Loucy (cell line): ENCODE data around the gene PRSS50.

Experiments
- H2AFZ ChIP-seq: fragments of 200-600 bp; sonication (generic); 2 replicates; pipeline ENCODE4 v1.6.0; 2016; ENCODE audit warnings: antibody characterized with exemption, mild to moderate bottlenecking, low read length, moderate library complexity
- H3F3A ChIP-seq: fragments of 200-600 bp; 2 replicates; pipeline ENCODE4 v1.6.0; 2016; ENCODE audit warnings: antibody characterized with exemption, low read depth, mild to moderate bottlenecking
- H3K27me3 ChIP-seq: fragments of 200-600 bp; sonication (generic); 2 replicates; pipeline ENCODE4 v1.6.1; 2014; ENCODE audit warnings: low read length, mild to moderate bottlenecking; ENCODE audit not compliant: insufficient read depth, poor library complexity, severe bottlenecking
- H3K36me3 ChIP-seq: fragments of 200-600 bp; sonication (generic); 2 replicates; pipeline ENCODE4 v1.6.1; 2016; ENCODE audit warnings: low read length; ENCODE audit not compliant: insufficient read depth
- H3K4me1 ChIP-seq: fragments of 200-600 bp; sonication (generic); 2 replicates; pipeline ENCODE4 v1.5.1; 2014; ENCODE audit warnings: low read length, mild to moderate bottlenecking; ENCODE audit not compliant: insufficient read depth, poor library complexity, severe bottlenecking
- H3K4me2 ChIP-seq: fragments of 200-600 bp; sonication (generic); 2 replicates; pipeline ENCODE4 v1.6.0; 2014; ENCODE audit warnings: antibody characterized with exemption, low read length, low read depth, mild to moderate bottlenecking; ENCODE audit not compliant: poor library complexity, severe bottlenecking
- H3K4me3 ChIP-seq: fragments of 200-600 bp; sonication (generic); 2 replicates; pipeline ENCODE4 v1.5.1; 2014; ENCODE audit warnings: low read length, mild to moderate bottlenecking, mixed read lengths; ENCODE audit not compliant: poor library complexity, severe bottlenecking
- H3K79me2 ChIP-seq: fragments of 200-600 bp; sonication (generic); 2 replicates; pipeline ENCODE4 v1.6.1; 2014; ENCODE audit warnings: low read length; ENCODE audit not compliant: insufficient read depth
- H3K9ac ChIP-seq: fragments of 200-600 bp; sonication (generic); 2 replicates; pipeline ENCODE4 v1.6.0; 2014; ENCODE audit warnings: mild to moderate bottlenecking, low read depth, low read length, moderate library complexity; ENCODE audit not compliant: poor library complexity, severe bottlenecking
- H3K9me2 ChIP-seq: fragments of 200-600 bp; sonication (generic); replicated peaks from 2 replicates; pipeline ENCODE4 v1.6.1; 2016; ENCODE audit warnings: low read depth, low read length, mixed read lengths
- H3K9me3 ChIP-seq: fragments of 200-600 bp; sonication (generic); 2 replicates; pipeline ENCODE4 v1.6.1; 2014; ENCODE audit warnings: mild to moderate bottlenecking, antibody characterized with exemption, low read length, low read depth; ENCODE audit not compliant: insufficient read depth
- H4K20me1 ChIP-seq: fragments of 200-600 bp; sonication (generic); 2 replicates; pipeline ENCODE4 v1.6.0; 2014; ENCODE audit warnings: antibody characterized with exemption, low read length, mild to moderate bottlenecking; ENCODE audit not compliant: insufficient read depth, poor library complexity, severe bottlenecking
- EZH2phosphoT487 ChIP-seq: fragments of 200-600 bp; IDR thresholded peaks from 2 replicates; pipeline ENCODE4 v1.6.1; 2018; ENCODE audit warnings: antibody characterized with exemption, mild to moderate bottlenecking, moderate library complexity, borderline replicate concordance
- TF ChIP-seq, protein P1 (sequence below): fragments of 200-600 bp; sonication (generic); conservative IDR thresholded peaks from 2 replicates; pipeline ENCODE4 v1.5.1; 2014; ENCODE audit warnings: mild to moderate bottlenecking, antibody characterized with exemption, low read length

PRSS50 gene

GRCh38 chr3:46664971-46665762 is 52.5 kb downstream of the PRSS50 start:
- Histone ChIP-seq H3K4me1 (no peaks in the 10 kb centered on the region), H3K9ac (no peak overlapping the region), H2AFZ (no peak overlapping the region), H3K4me2 (no peak overlapping the region), H3K27me3 (no peaks in the 10 kb centered on the region), H3F3A (no peaks in the 10 kb centered on the region), H3K9me3 (no peaks in the 10 kb centered on the region), H4K20me1 (no peaks in the 10 kb centered on the region), H3K9me2 (no peaks in the 10 kb centered on the region), H3K79me2 (no peaks in the 10 kb centered on the region), H3K36me3 (no peaks in the 10 kb centered on the region), H3K4me3 (no peak overlapping the region)
- no peak for TF ChIP-seq EZH2phosphoT487
- TF ChIP-seq, protein P1, sequence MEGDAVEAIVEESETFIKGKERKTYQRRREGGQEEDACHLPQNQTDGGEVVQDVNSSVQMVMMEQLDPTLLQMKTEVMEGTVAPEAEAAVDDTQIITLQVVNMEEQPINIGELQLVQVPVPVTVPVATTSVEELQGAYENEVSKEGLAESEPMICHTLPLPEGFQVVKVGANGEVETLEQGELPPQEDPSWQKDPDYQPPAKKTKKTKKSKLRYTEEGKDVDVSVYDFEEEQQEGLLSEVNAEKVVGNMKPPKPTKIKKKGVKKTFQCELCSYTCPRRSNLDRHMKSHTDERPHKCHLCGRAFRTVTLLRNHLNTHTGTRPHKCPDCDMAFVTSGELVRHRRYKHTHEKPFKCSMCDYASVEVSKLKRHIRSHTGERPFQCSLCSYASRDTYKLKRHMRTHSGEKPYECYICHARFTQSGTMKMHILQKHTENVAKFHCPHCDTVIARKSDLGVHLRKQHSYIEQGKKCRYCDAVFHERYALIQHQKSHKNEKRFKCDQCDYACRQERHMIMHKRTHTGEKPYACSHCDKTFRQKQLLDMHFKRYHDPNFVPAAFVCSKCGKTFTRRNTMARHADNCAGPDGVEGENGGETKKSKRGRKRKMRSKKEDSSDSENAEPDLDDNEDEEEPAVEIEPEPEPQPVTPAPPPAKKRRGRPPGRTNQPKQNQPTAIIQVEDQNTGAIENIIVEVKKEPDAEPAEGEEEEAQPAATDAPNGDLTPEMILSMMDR, result no peak

DNA sequence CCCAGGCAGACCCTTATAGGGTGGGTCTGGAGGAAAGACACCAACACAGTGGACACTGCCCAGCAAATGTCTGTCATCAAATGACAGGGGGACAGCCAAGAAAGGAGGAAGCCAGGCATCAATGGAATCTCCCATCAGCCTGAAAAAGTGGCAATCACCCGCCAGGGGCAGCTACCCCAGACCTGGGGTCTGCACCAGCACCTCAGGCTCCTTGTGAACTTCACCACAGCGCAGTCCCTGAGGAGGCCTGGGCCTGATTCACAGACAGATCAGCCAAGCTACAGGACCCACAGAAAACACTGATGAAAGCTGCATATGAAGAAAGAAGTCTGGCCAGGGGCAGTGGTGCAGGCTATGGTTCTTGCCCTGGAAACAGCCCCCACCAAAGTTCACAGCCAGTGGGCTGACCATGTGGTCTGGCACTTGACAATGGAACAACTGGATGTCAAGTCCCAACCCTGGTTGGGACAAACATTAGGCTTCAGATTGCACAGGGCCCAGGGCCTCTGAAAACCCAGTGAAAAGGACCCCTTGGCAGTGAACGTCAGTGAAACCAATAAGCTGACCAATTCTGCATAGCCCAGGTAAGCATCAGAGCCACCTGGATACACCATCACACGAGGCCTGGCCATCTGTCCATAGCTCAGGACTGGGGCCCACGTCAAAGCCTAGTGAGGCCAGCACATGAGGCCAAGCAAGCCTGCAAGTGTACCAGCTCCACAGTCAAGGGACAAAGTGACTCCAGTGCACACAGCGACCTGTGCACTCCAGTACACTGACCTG is 53.3 kb downstream of the PRSS50 start:
- Histone ChIP-seq H3K4me2 (no peak overlapping the region), H2AFZ (no peak overlapping the region), H3K4me3 (no peak overlapping the region), H3F3A (no peaks in the 10 kb centered on the region), H3K9me2 (no peaks in the 10 kb centered on the region), H4K20me1 (no peaks in the 10 kb centered on the region), H3K9ac (no peak overlapping the region), H3K36me3 (no peaks in the 10 kb centered on the region), H3K9me3 (no peaks in the 10 kb centered on the region), H3K27me3 (no peaks in the 10 kb centered on the region), H3K79me2 (no peaks in the 10 kb centered on the region), H3K4me1 (no peaks in the 10 kb centered on the region)
- TF ChIP-seq EZH2phosphoT487, result no peak
- TF ChIP-seq, protein P1, result no peak

GRCh38 chr3:46663591-46664135 is 54.0 kb downstream of the PRSS50 start:
- TF ChIP-seq, protein P1, result peak; percentile 59
- no peak for TF ChIP-seq EZH2phosphoT487

More at GRCh38 chr3:46663591-46664135, 54.0 kb downstream of the PRSS50 start:
- Histone ChIP-seq H3K4me2 (no peak overlapping the region), H3F3A (no peaks in the 10 kb centered on the region), H3K79me2 (no peaks in the 10 kb centered on the region), H3K9ac (no peak overlapping the region), H3K9me2 (no peaks in the 10 kb centered on the region), H3K36me3 (no peaks in the 10 kb centered on the region), H2AFZ (no peak overlapping the region), H3K4me1 (no peaks in the 10 kb centered on the region), H3K9me3 (no peaks in the 10 kb centered on the region), H3K4me3 (no peak overlapping the region), H4K20me1 (no peaks in the 10 kb centered on the region), H3K27me3 (no peaks in the 10 kb centered on the region)
